Breast epithelium (tissue), 4 donors: Measurements from ENCODE around the gene OSBPL3. TPM values are rescaled to one million over a fixed set of nuclear protein-coding genes. Genes with fewer than 3 reads are reported as not detected.
"Not testable (repeated sequence)": the region's sequence is repeated elsewhere in the genome, so short reads cannot be mapped to it uniquely, and the experiment has no call there.

Experiments
- DNase-seq, 2 donors: peaks; one replicate each; pipeline ENCODE4 v3.0.0-alpha.2; 2019; ENCODE audit warnings: low spot score in 2 of 2
- H3K27ac ChIP-seq, 2 donors: fragments of 200-600 bp; sonication (generic) in 1 of 2; one replicate each; pipeline ENCODE4 v1.5.1; 2016 to 2019; ENCODE audit warnings: mild to moderate bottlenecking in 1 of 2
- H3K27me3 ChIP-seq, 2 donors: fragments of 200-600 bp; sonication (generic) in 1 of 2; one replicate each; pipeline versions ENCODE4 v1.5.1 to v1.6.0; 2017 to 2019; ENCODE audit warnings: control low read depth in 1 of 2, mild to moderate bottlenecking in 1 of 2
- H3K36me3 ChIP-seq: fragments of 200-600 bp; one replicate; pipeline ENCODE4 v1.5.1; 2019
- H3K4me1 ChIP-seq, 2 donors: fragments of 200-600 bp; sonication (generic); one replicate each; pipeline ENCODE4 v1.5.1; 2016 to 2019; ENCODE audit warnings: control low read depth in 1 of 2
- H3K4me3 ChIP-seq, 3 donors: fragments of 200-600 bp; sonication (generic); 1 replicate in 2 of 3; 2 replicates in 1 of 3; pipeline ENCODE4 v1.5.1; 2016 to 2019; ENCODE audit warnings: mild to moderate bottlenecking in 3 of 3, moderate library complexity in 2 of 3
- H3K9me3 ChIP-seq, 2 donors: fragments of 200-600 bp; sonication (generic) in 1 of 2; one replicate each; pipeline ENCODE4 v1.5.1; 2016 to 2019; ENCODE audit warnings: control low read depth in 1 of 2
- CTCF ChIP-seq, 3 donors: fragments of 450-650 bp; IDR thresholded peaks; one replicate each; pipeline ENCODE4 v1.5.1; 2016 to 2017; ENCODE audit warnings: antibody characterized with exemption in 3 of 3, mild to moderate bottlenecking in 3 of 3, moderate library complexity in 3 of 3
- POLR2A ChIP-seq: fragments of 450-650 bp; IDR thresholded peaks from one replicate; pipeline ENCODE4 v1.6.1; 2016; ENCODE audit warnings: antibody characterized with exemption, mild to moderate bottlenecking, moderate library complexity
- POLR2AphosphoS5 ChIP-seq, 3 donors: sonication (generic); formaldehyde crosslinking; IDR thresholded peaks; one replicate each; pipeline ENCODE4 v1.6.1; 2017; ENCODE audit warnings: antibody characterized with exemption in 3 of 3
- intact Hi-C: fragments of 100-400 bp; cut with DNase I; formaldehyde crosslinking; loops from one replicate; pipeline ENCODE4 v1.15.1; 2023; ENCODE audit warnings: low total_unique reads
- total RNA-seq, 3 donors: library from RNA; depleted of rRNA; stranded (reverse); fragments of >200 nt; gene quantifications; one replicate each; pipeline ENCODE4 v1.1.0, GENCODE V29; 2016

The OSBPL3 gene
- total RNA-seq, 3 donors from 2014 or later = 6.4 to 20.5 (median 8.5) TPM

- no peaks in the 10 kb centered on the region for H3K27me3 ChIP-seq
- no peak for DNase-seq
- no peaks in the 10 kb centered on the region for H3K4me1 ChIP-seq
- TF ChIP-seq POLR2A (no peak), CTCF (IDR thresholded peaks at IDR 0.05) (no peak), POLR2AphosphoS5 (IDR thresholded peaks at IDR 0.05) (no peak)
- H3K4me3 ChIP-seq = no peak overlapping the region
- H3K36me3 ChIP-seq = no peaks in the 10 kb centered on the region
- H3K27ac ChIP-seq = no peak overlapping the region
- no peaks in the 10 kb centered on the region for H3K9me3 ChIP-seq
- intact Hi-C loops = loop anchor here (1.0 kb wide), 1 partner anchor 8 kb away; no protein-coding TSS in a partner anchor
Observed at GRCh38 chr7:24799506-24799905, 180.5 kb downstream of the OSBPL3 start.

GRCh38 chr7:24798261-24798660, 181.7 kb downstream of the OSBPL3 start:
- Histone ChIP-seq H3K27me3 (no peaks in the 10 kb centered on the region), H3K4me3 (no peak overlapping the region), H3K9me3 (no peaks in the 10 kb centered on the region), H3K36me3 (no peaks in the 10 kb centered on the region), H3K4me1 (no peaks in the 10 kb centered on the region), H3K27ac (no peak overlapping the region)
- intact Hi-C loops = no loop called here
- TF ChIP-seq CTCF (IDR thresholded peaks at IDR 0.05) (no peak), POLR2AphosphoS5 (IDR thresholded peaks at IDR 0.05) (no peak), POLR2A (no peak)
- no peak for DNase-seq

- Histone ChIP-seq H3K4me3 (no peak overlapping the region), H3K36me3 (no peaks in the 10 kb centered on the region), H3K27ac (no peak overlapping the region), H3K4me1 (no peaks in the 10 kb centered on the region), H3K9me3 (no peaks in the 10 kb centered on the region), H3K27me3 (no peaks in the 10 kb centered on the region)
- DNase-seq = no peak
- intact Hi-C loops = loop anchor here (1.0 kb wide), 1 partner anchor 35 kb away; no protein-coding TSS in a partner anchor
- TF ChIP-seq POLR2A (no peak), CTCF (IDR thresholded peaks at IDR 0.05) (no peak), POLR2AphosphoS5 (IDR thresholded peaks at IDR 0.05) (no peak)
Observed at GRCh38 chr7:24797270-24797669, 182.7 kb downstream of the OSBPL3 start.

- Histone ChIP-seq H3K4me3 (no peak overlapping the region), H3K27me3 (no peaks in the 10 kb centered on the region), H3K27ac (no peak overlapping the region), H3K36me3 (no peaks in the 10 kb centered on the region), H3K9me3 (no peaks in the 10 kb centered on the region), H3K4me1 (no peaks in the 10 kb centered on the region)
- TF ChIP-seq CTCF (IDR thresholded peaks at IDR 0.05) (no peak), POLR2A (no peak), POLR2AphosphoS5 (IDR thresholded peaks at IDR 0.05) (no peak)
- intact Hi-C loops = no loop called here
- DNase-seq = no peak
Observed at GRCh38 chr7:24795407-24795767, 184.6 kb downstream of the OSBPL3 start.

- H3K27me3 ChIP-seq, intact Hi-C loops, DNase-seq, H3K27ac ChIP-seq, H3K9me3 ChIP-seq, H3K4me3 ChIP-seq, H3K4me1 ChIP-seq, H3K36me3 ChIP-seq: not testable (repeated sequence)
Observed at GRCh38 chr7:24794751-24795406, 185.1 kb downstream of the OSBPL3 start.
